ENCODE results near the gene PRSS12. TPM values are rescaled to one million over a fixed set of nuclear protein-coding genes. Genes with fewer than 3 reads are reported as not detected.

Gene PRSS12
- polyA plus RNA-seq, 1 donor from 2014 or later, result 1.1 TPM

DNA sequence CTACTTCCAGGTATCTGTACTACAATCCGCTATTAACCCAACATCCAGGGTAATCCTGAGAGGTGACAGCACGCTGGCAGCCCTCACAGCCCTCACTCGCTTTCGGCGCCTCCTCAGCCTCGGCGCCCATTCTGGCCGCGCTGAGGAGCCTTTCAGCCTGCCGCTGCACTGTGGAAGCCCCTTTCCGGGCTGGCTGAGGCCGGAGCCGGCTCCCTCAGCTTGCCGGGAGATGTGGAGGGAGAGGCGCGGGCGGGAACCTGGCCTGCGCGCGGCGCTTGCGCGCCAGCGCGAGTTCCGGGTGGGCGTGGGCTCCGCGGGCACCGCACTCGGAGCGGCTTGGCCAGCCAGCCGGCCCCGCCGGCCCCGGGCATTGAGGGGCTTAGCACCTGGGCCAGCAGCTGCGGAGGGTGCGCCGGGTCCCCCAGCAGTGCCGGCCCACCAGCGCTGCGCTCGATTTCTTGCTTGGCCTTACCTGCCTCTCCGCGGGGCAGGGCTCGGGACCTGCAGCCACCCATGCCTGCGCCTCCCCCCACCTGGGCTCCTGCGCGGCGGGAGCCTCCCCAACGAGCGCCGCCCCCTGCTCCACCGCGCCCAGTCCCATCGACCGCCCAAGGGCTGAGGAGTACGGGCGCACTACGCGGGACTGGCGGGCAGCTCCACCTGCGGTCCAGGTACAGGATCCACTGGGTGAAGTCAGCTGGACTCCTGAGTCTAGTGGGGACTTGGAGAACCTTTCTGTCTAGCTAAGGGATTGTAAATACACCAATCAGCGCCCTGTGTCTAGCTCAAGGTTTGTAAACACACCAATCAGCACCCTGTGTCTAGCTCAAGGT is 87.3 kb downstream of the PRSS12 start:
- H3K9me3 ChIP-seq (ENCODE audit: low read length), result no peaks in the 10 kb centered on the region
- no peak overlapping the region for H3K27ac ChIP-seq (ENCODE audit: low read length)

GRCh38 chr4:118264096-118264495 is 88.7 kb downstream of the PRSS12 start:
- Histone ChIP-seq H3F3A (ENCODE audit: insufficient read depth, low read length, poor library complexity, severe bottlenecking) (no peaks in the 10 kb centered on the region), H3K9me3 (ENCODE audit: low read length) (no peaks in the 10 kb centered on the region), H3K79me2 (replicated peaks; ENCODE audit: insufficient read depth, low read length) (no peaks in the 10 kb centered on the region), H3K4me3 (ENCODE audit: low read length) (no peak overlapping the region), H3K36me3 (ENCODE audit: insufficient read depth, low read length) (no peaks in the 10 kb centered on the region), H4K20me1 (ENCODE audit: insufficient read depth) (no peaks in the 10 kb centered on the region), H3K4me2 (ENCODE audit: low read length) (no peak overlapping the region), H3K9ac (ENCODE audit: low read length) (no peak overlapping the region), H3K9me2 (ENCODE audit: insufficient read depth, low read length) (no peaks in the 10 kb centered on the region), H2AFZ (ENCODE audit: low read depth, low read length) (no peak overlapping the region), H3K27me3 (ENCODE audit: insufficient read depth, low read depth, low read length) (no peaks in the 10 kb centered on the region), H3K27ac (ENCODE audit: low read length) (no peak overlapping the region)
- TF ChIP-seq RAD21 (conservative IDR thresholded peaks at IDR 0.05) (no peak), EZH2 (IDR thresholded peaks at IDR 0.05; ENCODE audit: borderline replicate concordance, insufficient read depth, low read length, poor library complexity, severe bottlenecking) (no peak), POLR2AphosphoS5 (IDR thresholded peaks at IDR 0.05) (no peak), EP300 (conservative IDR thresholded peaks at IDR 0.05; ENCODE audit: poor library complexity, severe bottlenecking) (no peak), REST (IDR thresholded peaks at IDR 0.05; ENCODE audit: borderline replicate concordance) (no peak), MXI1 (conservative IDR thresholded peaks at IDR 0.05; ENCODE audit: poor library complexity, severe bottlenecking) (no peak), SMC3 (conservative IDR thresholded peaks at IDR 0.05; ENCODE audit: poor library complexity) (no peak), TAF1 (IDR thresholded peaks at IDR 0.05; ENCODE audit: low read depth) (no peak)
- TF ChIP-seq, protein P1, sequence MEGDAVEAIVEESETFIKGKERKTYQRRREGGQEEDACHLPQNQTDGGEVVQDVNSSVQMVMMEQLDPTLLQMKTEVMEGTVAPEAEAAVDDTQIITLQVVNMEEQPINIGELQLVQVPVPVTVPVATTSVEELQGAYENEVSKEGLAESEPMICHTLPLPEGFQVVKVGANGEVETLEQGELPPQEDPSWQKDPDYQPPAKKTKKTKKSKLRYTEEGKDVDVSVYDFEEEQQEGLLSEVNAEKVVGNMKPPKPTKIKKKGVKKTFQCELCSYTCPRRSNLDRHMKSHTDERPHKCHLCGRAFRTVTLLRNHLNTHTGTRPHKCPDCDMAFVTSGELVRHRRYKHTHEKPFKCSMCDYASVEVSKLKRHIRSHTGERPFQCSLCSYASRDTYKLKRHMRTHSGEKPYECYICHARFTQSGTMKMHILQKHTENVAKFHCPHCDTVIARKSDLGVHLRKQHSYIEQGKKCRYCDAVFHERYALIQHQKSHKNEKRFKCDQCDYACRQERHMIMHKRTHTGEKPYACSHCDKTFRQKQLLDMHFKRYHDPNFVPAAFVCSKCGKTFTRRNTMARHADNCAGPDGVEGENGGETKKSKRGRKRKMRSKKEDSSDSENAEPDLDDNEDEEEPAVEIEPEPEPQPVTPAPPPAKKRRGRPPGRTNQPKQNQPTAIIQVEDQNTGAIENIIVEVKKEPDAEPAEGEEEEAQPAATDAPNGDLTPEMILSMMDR (IDR thresholded peaks at IDR 0.05; ENCODE audit: poor library complexity, severe bottlenecking), result no peak

More for the DNA sequence above, 87.3 kb downstream of the PRSS12 start:
- TF ChIP-seq MXI1 (conservative IDR thresholded peaks at IDR 0.05; ENCODE audit: poor library complexity, severe bottlenecking) (no peak), EZH2 (IDR thresholded peaks at IDR 0.05; ENCODE audit: borderline replicate concordance, insufficient read depth, low read length, poor library complexity, severe bottlenecking) (no peak), TAF1 (IDR thresholded peaks at IDR 0.05; ENCODE audit: low read depth) (no peak)
- no peaks in the 10 kb centered on the region for H3K9me2 ChIP-seq (ENCODE audit: insufficient read depth, low read length)
- no peak overlapping the region for H2AFZ ChIP-seq (ENCODE audit: low read depth, low read length)
- H3K79me2 ChIP-seq (replicated peaks; ENCODE audit: insufficient read depth, low read length), result no peaks in the 10 kb centered on the region
- no peak overlapping the region for H3K4me3 ChIP-seq (ENCODE audit: low read length)
- H3K4me2 ChIP-seq (ENCODE audit: low read length), result no peak overlapping the region
- H3F3A ChIP-seq (ENCODE audit: insufficient read depth, low read length, poor library complexity, severe bottlenecking), result no peaks in the 10 kb centered on the region
- no peak overlapping the region for H3K9ac ChIP-seq (ENCODE audit: low read length)
- no peaks in the 10 kb centered on the region for H4K20me1 ChIP-seq (ENCODE audit: insufficient read depth)
- H3K27me3 ChIP-seq (ENCODE audit: insufficient read depth, low read depth, low read length), result no peaks in the 10 kb centered on the region
- H3K36me3 ChIP-seq (ENCODE audit: insufficient read depth, low read length), result no peaks in the 10 kb centered on the region

Measured in neural cell (in vitro differentiated cells).